ENCODE data around the gene PDP2. TPM values are rescaled to one million over a fixed set of nuclear protein-coding genes. Genes with fewer than 3 reads are reported as not detected.
"Not testable (repeated sequence)": the region's sequence is repeated elsewhere in the genome, so short reads cannot be mapped to it uniquely, and the experiment has no call there.

PDP2 gene
- total RNA-seq, 1 donor from 2014 or later = 16.9 TPM

DNA sequence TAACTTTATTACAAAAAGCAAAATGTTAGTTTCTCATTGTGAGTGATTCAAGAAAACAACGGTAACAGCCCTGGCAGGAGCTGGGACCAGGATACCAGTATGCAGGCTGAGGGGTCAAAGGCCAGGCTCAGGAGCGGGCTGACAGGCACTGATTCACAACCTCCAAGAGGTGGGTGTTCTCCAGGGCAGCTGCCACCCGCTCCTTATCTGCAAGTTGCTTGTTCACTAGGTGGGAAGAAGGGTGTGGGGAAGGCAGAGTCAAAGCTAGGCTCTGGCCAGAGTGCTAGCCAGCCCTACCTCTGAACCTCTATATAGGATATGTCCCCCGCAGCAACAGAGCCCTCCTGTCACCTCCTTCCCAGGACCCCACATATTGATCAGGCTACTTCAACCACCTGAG, 51.8 kb downstream of the PDP2 start:
- no peaks in the 10 kb centered on the region for H3K27me3 ChIP-seq (ENCODE audit: low read depth)
- DNase-seq (no peak), ATAC-seq (no peak)
- H3K9me3 ChIP-seq = no peaks in the 10 kb centered on the region
- intact Hi-C loops (cut with DNase I) = no loop called here
- H3K27ac ChIP-seq = no peak overlapping the region
- peaks cover 46% of the 10 kb centered on the region for H3K4me1 ChIP-seq
- H3K36me3 ChIP-seq = peaks cover 16% of the 10 kb centered on the region
- TF ChIP-seq, protein P1, sequence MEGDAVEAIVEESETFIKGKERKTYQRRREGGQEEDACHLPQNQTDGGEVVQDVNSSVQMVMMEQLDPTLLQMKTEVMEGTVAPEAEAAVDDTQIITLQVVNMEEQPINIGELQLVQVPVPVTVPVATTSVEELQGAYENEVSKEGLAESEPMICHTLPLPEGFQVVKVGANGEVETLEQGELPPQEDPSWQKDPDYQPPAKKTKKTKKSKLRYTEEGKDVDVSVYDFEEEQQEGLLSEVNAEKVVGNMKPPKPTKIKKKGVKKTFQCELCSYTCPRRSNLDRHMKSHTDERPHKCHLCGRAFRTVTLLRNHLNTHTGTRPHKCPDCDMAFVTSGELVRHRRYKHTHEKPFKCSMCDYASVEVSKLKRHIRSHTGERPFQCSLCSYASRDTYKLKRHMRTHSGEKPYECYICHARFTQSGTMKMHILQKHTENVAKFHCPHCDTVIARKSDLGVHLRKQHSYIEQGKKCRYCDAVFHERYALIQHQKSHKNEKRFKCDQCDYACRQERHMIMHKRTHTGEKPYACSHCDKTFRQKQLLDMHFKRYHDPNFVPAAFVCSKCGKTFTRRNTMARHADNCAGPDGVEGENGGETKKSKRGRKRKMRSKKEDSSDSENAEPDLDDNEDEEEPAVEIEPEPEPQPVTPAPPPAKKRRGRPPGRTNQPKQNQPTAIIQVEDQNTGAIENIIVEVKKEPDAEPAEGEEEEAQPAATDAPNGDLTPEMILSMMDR (IDR thresholded peaks at IDR 0.05) = no peak
- H3K4me3 ChIP-seq = no peak overlapping the region

DNA sequence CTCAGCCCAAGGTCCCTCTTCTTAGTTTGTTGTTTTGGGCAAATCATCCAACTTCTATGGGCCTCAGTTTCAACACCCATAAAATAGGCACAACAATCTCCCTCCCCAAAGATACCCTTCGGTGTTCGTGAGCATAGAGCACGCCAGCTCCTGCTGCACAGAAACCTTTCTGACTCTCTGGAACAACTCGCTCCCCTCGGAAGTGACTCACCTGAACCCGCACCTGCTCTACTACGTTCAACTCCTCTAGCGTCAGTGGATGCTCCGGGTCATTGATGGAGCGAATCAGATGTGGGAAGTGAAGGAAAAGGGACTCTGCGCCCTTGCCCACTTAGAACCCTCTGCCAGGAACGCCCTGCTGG, 53.4 kb downstream of the PDP2 start:
- TF ChIP-seq, protein P1 (IDR thresholded peaks at IDR 0.05) = no peak
- ATAC-seq (peak; percentile 3 to 23), DNase-seq (no peak)
- intact Hi-C loops (cut with DNase I) = no loop called here
- Histone ChIP-seq H3K27ac (peak overlapping the region; percentile 93), H3K4me1 (peaks cover 38% of the 10 kb centered on the region), H3K4me3 (peak overlapping the region; percentile 98), H3K27me3 (ENCODE audit: low read depth) (no peaks in the 10 kb centered on the region), H3K9me3 (no peaks in the 10 kb centered on the region), H3K36me3 (peaks cover 32% of the 10 kb centered on the region)

DNA sequence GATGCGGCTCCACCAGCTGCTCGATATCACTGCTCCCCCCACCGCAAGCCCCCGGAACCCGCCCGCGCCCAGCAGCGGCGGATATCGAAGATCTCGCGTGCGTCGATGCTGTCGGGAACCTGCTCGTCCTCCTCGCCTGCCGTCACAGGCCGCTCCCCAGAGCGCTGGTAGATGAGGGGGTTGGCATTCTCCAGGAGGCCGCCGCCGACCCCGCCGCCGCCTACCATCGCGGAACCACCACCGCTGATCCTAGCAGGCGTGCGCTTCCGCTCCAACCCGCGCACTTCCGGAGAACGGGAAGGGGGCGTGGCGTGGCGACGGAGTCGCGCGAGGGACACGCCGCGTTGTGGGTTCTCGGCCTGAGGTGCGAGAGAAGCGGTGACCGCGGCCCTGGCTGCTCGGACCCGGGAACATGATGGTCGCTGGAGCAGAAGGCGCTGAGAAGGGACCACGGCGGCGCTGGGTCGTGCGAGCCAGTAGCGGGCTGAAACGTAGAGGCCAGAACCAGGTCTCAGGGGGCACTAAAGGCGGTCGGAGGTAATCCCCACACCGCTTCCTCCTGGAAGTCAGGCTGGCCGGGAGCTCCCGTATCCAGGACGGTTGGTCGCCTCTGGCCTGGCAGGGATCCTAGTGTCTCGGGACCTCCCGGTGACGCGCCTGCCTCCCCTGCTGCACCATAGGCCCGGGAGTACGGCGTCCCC, 54.0 kb downstream of the PDP2 start, which contains the start of gene CIAO2B:
Gene CIAO2B, minus strand, starts transcription at position 265 of the 701 bp plus-strand sequence. Its CDS starts 38 bp downstream, at position 227.
- Histone ChIP-seq H3K27me3 (ENCODE audit: low read depth) (no peaks in the 10 kb centered on the region), H3K9me3 (no peaks in the 10 kb centered on the region), H3K4me3 (peak within 1 kb of the TSS; percentile 98), H3K4me1 (peaks cover 38% of the 10 kb centered on the region), H3K27ac (peak within 1 kb of the TSS; percentile 93), H3K36me3 (peaks cover 38% of the 10 kb centered on the region)
- TF ChIP-seq, protein P1 (IDR thresholded peaks at IDR 0.05) = no peak
- DNase-seq (peak; percentile 93), ATAC-seq (peak; percentile 94 to 95)
- intact Hi-C loops (cut with DNase I) = no loop called here

DNA sequence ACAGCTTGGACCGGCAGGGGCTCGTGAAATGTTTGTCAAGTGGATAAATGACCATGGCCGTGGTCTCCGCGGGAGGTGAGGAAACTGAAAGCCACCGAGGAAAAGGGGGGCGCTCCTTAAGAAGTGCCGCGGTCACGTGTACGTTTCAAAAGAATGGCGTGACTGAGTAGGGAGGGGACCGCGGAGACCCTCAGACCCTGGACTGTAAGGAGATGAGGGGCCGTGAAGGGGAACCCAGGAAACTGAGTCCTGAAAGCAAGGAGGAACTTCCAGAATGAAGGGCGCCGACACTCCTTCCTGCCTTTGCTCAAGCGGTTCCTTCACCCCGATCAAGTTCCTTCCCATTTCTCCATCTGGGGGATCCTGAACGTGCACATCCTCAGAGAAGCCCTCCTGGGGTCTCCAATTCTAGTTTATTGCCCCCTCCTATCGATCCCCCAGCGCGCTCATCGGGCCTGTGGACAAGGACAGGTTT, 54.6 kb downstream of the PDP2 start:
- intact Hi-C loops (cut with DNase I); H3K27me3 ChIP-seq (ENCODE audit: low read depth); H3K9me3 ChIP-seq; DNase-seq: not testable (repeated sequence)
- Histone ChIP-seq H3K27ac (peak overlapping the region; percentile 93), H3K36me3 (peaks cover 43% of the 10 kb centered on the region), H3K4me1 (peaks cover 38% of the 10 kb centered on the region), H3K4me3 (peak overlapping the region; percentile 98)
- ATAC-seq = peak in 1 of 2 donors; percentile 2

DNA sequence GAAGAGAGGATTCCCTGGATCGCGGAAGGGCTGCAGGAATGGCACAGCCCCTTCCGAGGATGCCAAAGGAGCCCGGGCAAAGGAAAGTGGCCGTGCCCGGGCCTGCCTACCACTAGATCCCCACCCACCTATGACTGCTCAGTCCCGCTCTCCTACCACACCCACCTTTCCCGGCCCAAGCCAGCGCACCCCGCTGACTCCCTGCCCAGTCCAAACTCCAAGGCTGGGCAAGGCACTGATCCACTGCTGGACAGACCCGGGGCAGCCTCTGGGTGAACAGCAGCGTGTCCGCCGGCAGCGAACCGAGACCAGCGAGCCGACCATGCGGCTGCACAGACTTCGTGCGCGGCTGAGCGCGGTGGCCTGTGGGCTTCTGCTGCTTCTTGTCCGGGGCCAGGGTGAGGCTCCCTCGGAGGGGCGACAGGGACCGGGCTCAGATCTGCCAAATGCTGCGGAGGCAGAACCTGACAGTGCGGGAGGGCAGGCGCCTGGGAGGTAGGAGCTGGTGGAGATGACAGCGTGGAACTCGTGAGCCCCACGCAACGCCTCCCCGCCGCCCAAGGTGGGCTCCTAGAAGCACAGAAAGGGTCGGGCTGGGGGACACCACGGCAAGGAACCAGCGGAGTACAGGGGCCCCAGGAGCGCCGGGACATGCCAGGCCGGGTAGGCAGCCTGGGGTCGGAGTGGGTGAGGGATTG, 55.1 kb downstream of the PDP2 start, which contains the start of gene CES2:
Gene CES2, plus strand, starts transcription at position 203 of the 698 bp plus-strand sequence. Its CDS starts 120 bp downstream, at position 323.
- intact Hi-C loops (cut with DNase I) = no loop called here
- peaks cover 46% of the 10 kb centered on the region for H3K36me3 ChIP-seq
- DNase-seq (peak; percentile 62), ATAC-seq (peak; percentile 67 to 75)
- no peaks in the 10 kb centered on the region for H3K27me3 ChIP-seq (ENCODE audit: low read depth)
- H3K27ac ChIP-seq = peak within 1 kb of the TSS; percentile 93
- no peaks in the 10 kb centered on the region for H3K9me3 ChIP-seq
- TF ChIP-seq, protein P1 (IDR thresholded peaks at IDR 0.05) = no peak
- peaks cover 38% of the 10 kb centered on the region for H3K4me1 ChIP-seq
- H3K4me3 ChIP-seq = peak within 1 kb of the TSS; percentile 98

All from lower lobe of right lung (tissue), 2 donors.